CD14-positive monocyte (primary cell): ENCODE data around the gene BTBD7. TPM values are rescaled to one million over a fixed set of nuclear protein-coding genes. Genes with fewer than 3 reads are reported as not detected.

ENCODE experiments used
- DNase-seq, 3 donors: peaks; one replicate each; pipeline ENCODE4 v3.0.0-alpha.2; 2011 to 2022
- H2AFZ ChIP-seq: 2 replicates; pipeline ENCODE4 v1.6.0; 2012; ENCODE audit warnings: mild to moderate bottlenecking, low read depth, low read length, inconsistent platforms; ENCODE audit not compliant: insufficient read depth, poor library complexity, severe bottlenecking
- H3K27ac ChIP-seq, 2 donors: 1 replicate in 1 of 2; 2 replicates in 1 of 2; pipeline ENCODE4 v1.5.1; 2012 to 2013; ENCODE audit warnings: low read length in 2 of 2, control low read depth in 1 of 2, inconsistent platforms in 1 of 2, low read depth in 1 of 2, mild to moderate bottlenecking in 1 of 2
- H3K27me3 ChIP-seq, 2 donors: one replicate each; pipeline versions ENCODE4 v1.6.0 to v1.6.1; 2011 to 2013; ENCODE audit warnings: low read length in 2 of 2; ENCODE audit not compliant: control insufficient read depth in 2 of 2, insufficient read depth in 2 of 2
- H3K36me3 ChIP-seq, 2 donors: replicated peaks in 1 of 2; 1 replicate in 1 of 2; 2 replicates in 1 of 2; pipeline versions ENCODE4 v1.5.1 to v1.6.1; 2012 to 2013; ENCODE audit warnings: low read length in 2 of 2, control low read depth in 1 of 2, inconsistent platforms in 1 of 2, mild to moderate bottlenecking in 1 of 2; ENCODE audit not compliant: insufficient read depth in 2 of 2, control insufficient read depth in 1 of 2
- H3K4me1 ChIP-seq, 2 donors: 1 replicate in 1 of 2; 2 replicates in 1 of 2; pipeline versions ENCODE4 v1.5.1 to v1.6.1; 2012 to 2013; ENCODE audit warnings: low read length in 2 of 2, control low read depth in 1 of 2, inconsistent platforms in 1 of 2, mild to moderate bottlenecking in 1 of 2, moderate library complexity in 1 of 2; ENCODE audit not compliant: insufficient read depth in 2 of 2, control insufficient read depth in 1 of 2
- H3K4me2 ChIP-seq: replicated peaks from 2 replicates; pipeline ENCODE3; 2012; ENCODE audit warnings: low read length, moderate library complexity, mild to moderate bottlenecking; ENCODE audit not compliant: poor library complexity, severe bottlenecking; ENCODE audit errors: extremely low read depth
- H3K4me3 ChIP-seq, 3 experiments: fragments of 200-600 bp in 1 of 3; sonication (generic) in 1 of 3; replicated peaks in 1 of 3; 1 replicate in 2 of 3; 2 replicates in 1 of 3; pipeline ENCODE4 v1.5.1; 2011 to 2013; ENCODE audit warnings: low read length in 3 of 3, mild to moderate bottlenecking in 3 of 3, control low read depth in 2 of 3, low read depth in 2 of 3, inconsistent platforms in 1 of 3, moderate library complexity in 1 of 3
- H3K79me2 ChIP-seq: 2 replicates; pipeline ENCODE4 v1.6.0; 2012; ENCODE audit warnings: mild to moderate bottlenecking, control low read depth, inconsistent platforms, low read length, moderate library complexity; ENCODE audit not compliant: insufficient read depth
- H3K9ac ChIP-seq: 2 replicates; pipeline ENCODE4 v1.6.0; 2017; ENCODE audit warnings: low read length, mild to moderate bottlenecking; ENCODE audit not compliant: insufficient read depth, poor library complexity, severe bottlenecking
- H3K9me3 ChIP-seq, 2 donors: replicated peaks in 1 of 2; 1 replicate in 1 of 2; 2 replicates in 1 of 2; pipeline versions ENCODE4 v1.5.1 to v1.6.1; 2012 to 2013; ENCODE audit warnings: low read length in 2 of 2, control low read depth in 1 of 2; ENCODE audit not compliant: control insufficient read depth in 1 of 2, insufficient read depth in 1 of 2
- H4K20me1 ChIP-seq: 2 replicates; pipeline ENCODE4 v1.6.0; 2012; ENCODE audit warnings: mild to moderate bottlenecking, low read length, control low read depth, moderate library complexity; ENCODE audit not compliant: insufficient read depth
- H3K27ac Mint-ChIP-seq, 7 donors: one replicate each; pipeline ENCODE4 v1.8.0; 2020; ENCODE audit warnings: mild to moderate bottlenecking in 7 of 7, mixed read lengths in 7 of 7, moderate library complexity in 6 of 7, inconsistent platforms in 2 of 7
- H3K27me3 Mint-ChIP-seq, 3 donors: one replicate each; pipeline ENCODE4 v1.8.0; 2021 to 2022; ENCODE audit warnings: low read depth in 3 of 3, mild to moderate bottlenecking in 3 of 3, mixed read lengths in 3 of 3, moderate library complexity in 3 of 3, inconsistent platforms in 1 of 3
- H3K36me3 Mint-ChIP-seq, 2 donors: one replicate each; pipeline ENCODE4 v1.8.0; 2020; ENCODE audit warnings: mixed read lengths in 2 of 2, inconsistent platforms in 1 of 2, mild to moderate bottlenecking in 1 of 2
- H3K4me1 Mint-ChIP-seq: one replicate; pipeline ENCODE4 v1.8.0; 2020; ENCODE audit warnings: mild to moderate bottlenecking, mixed read lengths
- H3K4me3 Mint-ChIP-seq, 2 donors: one replicate each; pipeline ENCODE4 v1.8.0; 2020; ENCODE audit warnings: mild to moderate bottlenecking in 2 of 2, mixed read lengths in 2 of 2, moderate library complexity in 1 of 2
- H3K9me3 Mint-ChIP-seq, 7 donors: one replicate each; pipeline ENCODE4 v1.8.0; 2020 to 2022; ENCODE audit warnings: mixed read lengths in 7 of 7, mild to moderate bottlenecking in 6 of 7, moderate library complexity in 6 of 7, inconsistent platforms in 2 of 7
- WGBS: methylation state at CpG from one replicate; pipeline ENCODE4 v1.1.5; 2013; ENCODE audit warnings: missing lambda C conversion rate; ENCODE audit not compliant: insufficient coverage; 5-methylcytosine and 5-hydroxymethylcytosine counted together
- intact Hi-C, 2 donors: fragments of 100-400 bp; cut with micrococcal nuclease; formaldehyde crosslinking; loops; one replicate each; pipeline versions ENCODE4 v1.15.0 to v1.15.1; 2023
- polyA plus RNA-seq, 3 donors: library from polyadenylated mRNA; depleted of rRNA in 1 of 3; unstranded in 2 of 3; stranded (reverse) in 1 of 3; fragments of 300-500 nt in 2 of 3; fragments of >200 nt in 1 of 3; fragmentation: Illumina TruSeq in 2 of 3; gene quantifications; 1 replicate in 2 of 3; 2 replicates in 1 of 3; pipeline ENCODE4 v1.2.3, GENCODE V29; 2012 to 2021
- TF ChIP-seq, protein P1 (sequence below): fragments of 200-600 bp; IDR thresholded peaks from one replicate; pipeline ENCODE4 v1.8.0; 2022; ENCODE audit warnings: antibody characterized with exemption, mild to moderate bottlenecking

The BTBD7 gene
- polyA plus RNA-seq, 3 donors, result 8.3 to 8.6 (median 8.5) TPM

DNA sequence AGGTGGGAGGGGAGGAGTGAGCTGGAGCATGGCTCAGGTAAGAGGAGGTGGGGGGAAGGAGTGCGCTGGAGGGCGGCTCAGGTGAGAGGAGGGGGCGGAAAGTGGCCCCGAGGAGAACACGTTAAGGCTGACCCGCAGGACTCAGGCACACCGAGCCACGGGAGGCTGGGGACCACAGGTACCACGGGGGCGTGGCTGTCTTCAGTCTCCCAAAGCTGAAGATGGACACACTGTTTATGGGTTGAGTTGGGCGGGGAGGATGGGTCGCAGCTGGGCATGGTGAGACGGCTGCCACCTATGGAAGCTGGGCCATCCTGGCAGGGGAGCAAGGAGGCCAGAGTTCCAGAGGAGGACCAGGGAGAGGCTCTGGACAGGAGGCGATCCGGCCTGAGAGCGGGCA, 102.3 kb downstream of the BTBD7 start:
- 96% methylated on average over 16 of the region's 16 CpGs for WGBS
- H4K20me1 ChIP-seq, result no peaks in the 10 kb centered on the region
- Mint-ChIP-seq H3K9me3 (peaks cover 0 to 10% (median 0%) of the 10 kb centered on the region in 7 donors), H3K4me1 (peaks cover 15% of the 10 kb centered on the region), H3K27ac (peak overlapping the region in 1 of 7 donors; percentile 21), H3K4me3 (peak overlapping the region in 1 of 2 donors; percentile 78), H3K27me3 (peaks cover 26 to 39% (median 31%) of the 10 kb centered on the region in 3 donors), H3K36me3 (peaks cover 33 to 45% of the 10 kb centered on the region in 2 donors)
- peaks cover 0 to 18% of the 10 kb centered on the region in 2 donors for H3K27me3 ChIP-seq
- peaks cover 0 to 10% of the 10 kb centered on the region in 2 donors for H3K4me1 ChIP-seq
- H2AFZ ChIP-seq, result no peak overlapping the region
- no peak overlapping the region for H3K9ac ChIP-seq
- peaks cover 28 to 34% of the 10 kb centered on the region in 2 donors for H3K36me3 ChIP-seq
- TF ChIP-seq, protein P1, sequence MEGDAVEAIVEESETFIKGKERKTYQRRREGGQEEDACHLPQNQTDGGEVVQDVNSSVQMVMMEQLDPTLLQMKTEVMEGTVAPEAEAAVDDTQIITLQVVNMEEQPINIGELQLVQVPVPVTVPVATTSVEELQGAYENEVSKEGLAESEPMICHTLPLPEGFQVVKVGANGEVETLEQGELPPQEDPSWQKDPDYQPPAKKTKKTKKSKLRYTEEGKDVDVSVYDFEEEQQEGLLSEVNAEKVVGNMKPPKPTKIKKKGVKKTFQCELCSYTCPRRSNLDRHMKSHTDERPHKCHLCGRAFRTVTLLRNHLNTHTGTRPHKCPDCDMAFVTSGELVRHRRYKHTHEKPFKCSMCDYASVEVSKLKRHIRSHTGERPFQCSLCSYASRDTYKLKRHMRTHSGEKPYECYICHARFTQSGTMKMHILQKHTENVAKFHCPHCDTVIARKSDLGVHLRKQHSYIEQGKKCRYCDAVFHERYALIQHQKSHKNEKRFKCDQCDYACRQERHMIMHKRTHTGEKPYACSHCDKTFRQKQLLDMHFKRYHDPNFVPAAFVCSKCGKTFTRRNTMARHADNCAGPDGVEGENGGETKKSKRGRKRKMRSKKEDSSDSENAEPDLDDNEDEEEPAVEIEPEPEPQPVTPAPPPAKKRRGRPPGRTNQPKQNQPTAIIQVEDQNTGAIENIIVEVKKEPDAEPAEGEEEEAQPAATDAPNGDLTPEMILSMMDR, result no peak
- no peaks in the 10 kb centered on the region for H3K79me2 ChIP-seq
- no peaks in the 10 kb centered on the region for H3K9me3 ChIP-seq
- intact Hi-C loops, result no loop called here
- no peak overlapping the region for H3K4me3 ChIP-seq
- H3K27ac ChIP-seq, result no peak overlapping the region
- no peak overlapping the region for H3K4me2 ChIP-seq
- DNase-seq, result no peak

GRCh38 chr14:93228550-93228949, 104.3 kb downstream of the BTBD7 start:
- Histone ChIP-seq H3K27ac (no peak overlapping the region), H3K9ac (no peak overlapping the region), H3K27me3 (peaks cover 0 to 18% of the 10 kb centered on the region in 2 donors), H3K4me1 (peaks cover 0 to 10% of the 10 kb centered on the region in 2 donors), H3K36me3 (peaks cover 39 to 54% of the 10 kb centered on the region in 2 donors), H2AFZ (no peak overlapping the region), H3K79me2 (no peaks in the 10 kb centered on the region), H3K4me3 (no peak overlapping the region), H3K4me2 (no peak overlapping the region), H4K20me1 (no peaks in the 10 kb centered on the region), H3K9me3 (no peaks in the 10 kb centered on the region)
- Mint-ChIP-seq H3K9me3 (peaks cover 0 to 10% (median 0%) of the 10 kb centered on the region in 7 donors), H3K27me3 (peaks cover 22 to 31% (median 30%) of the 10 kb centered on the region in 3 donors), H3K36me3 (peaks cover 46 to 65% of the 10 kb centered on the region in 2 donors), H3K4me3 (no peak overlapping the region), H3K27ac (no peak overlapping the region), H3K4me1 (peaks cover 15% of the 10 kb centered on the region)
- TF ChIP-seq, protein P1, result no peak
- intact Hi-C loops, result no loop called here
- WGBS, result 94% methylated on average over 3 of the region's 8 CpGs
- DNase-seq, result no peak
